Head of caudate nucleus (tissue), 42 donors: ENCODE data around the gene YJEFN3.

ENCODE experiments used
- DNase-seq, 42 donors: peaks; one replicate each; pipeline versions ENCODE4 v3.0.0 to v3.0.0-alpha.2; 2020 to 2021; ENCODE audit warnings: mixed read lengths in 7 of 42
- intact Hi-C: fragments of 100-400 bp; cut with DNase I; formaldehyde crosslinking; loops from one replicate; pipeline ENCODE4 v1.15.0; 2022

Gene YJEFN3

GRCh38 chr19:19562665-19563347, 34.1 kb downstream of the YJEFN3 start:
- no peak for DNase-seq
- intact Hi-C loops = no loop called here

DNA sequence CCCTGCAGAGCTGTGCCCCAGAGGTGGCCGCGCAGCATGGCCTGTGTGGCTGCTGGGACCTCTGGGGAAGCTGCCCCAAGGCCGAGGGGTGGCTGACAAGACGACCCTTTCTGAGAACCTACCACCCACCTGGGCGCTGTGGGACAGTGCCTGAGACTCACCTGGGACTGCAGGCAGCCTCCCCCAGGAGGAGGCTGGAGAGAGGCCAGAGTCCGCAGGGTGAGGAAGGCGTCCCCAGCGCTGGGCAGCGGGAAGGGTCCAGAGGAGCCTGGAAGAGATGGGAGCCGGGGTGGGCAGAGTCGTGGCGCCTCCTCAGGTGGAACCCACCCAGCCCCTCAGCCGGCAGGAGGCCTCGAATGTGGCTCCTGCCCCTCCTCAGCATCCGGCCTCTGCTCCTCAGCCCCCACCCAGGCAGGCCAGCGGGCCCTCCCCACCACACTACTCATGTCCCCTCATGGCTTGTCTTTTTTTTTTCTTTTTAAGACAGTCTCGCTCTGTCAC, 34.7 kb downstream of the YJEFN3 start:
- no peak for DNase-seq
- intact Hi-C loops = no loop called here

- DNase-seq = no peak
- intact Hi-C loops = no loop called here
Measured at GRCh38 chr19:19566306-19566705, 37.6 kb downstream of the YJEFN3 start.

GRCh38 chr19:19567391-19567790, 38.7 kb downstream of the YJEFN3 start:
- intact Hi-C loops = no loop called here
- no peak for DNase-seq

- intact Hi-C loops = no loop called here
- DNase-seq = no peak
Measured at GRCh38 chr19:19568802-19569756, 40.4 kb downstream of the YJEFN3 start.

DNA sequence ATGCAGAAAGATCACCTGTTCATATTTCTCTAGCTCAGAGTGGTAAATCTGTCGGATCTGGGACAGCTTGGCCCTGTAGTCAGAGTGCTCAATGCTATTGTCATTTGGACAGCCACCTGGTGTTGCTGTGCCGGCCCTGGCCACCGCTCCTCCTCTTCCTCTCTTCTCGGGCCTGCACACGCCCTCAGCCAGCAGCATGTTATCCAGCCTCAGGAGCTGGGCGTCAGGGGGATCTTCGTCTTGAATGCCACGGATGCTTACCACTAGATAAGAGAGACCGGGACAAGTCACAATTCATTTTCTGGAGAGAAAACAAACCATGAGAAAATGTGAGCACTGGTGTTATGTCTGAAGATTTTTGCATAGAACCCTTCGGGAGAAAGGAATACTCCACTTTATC, 41.9 kb downstream of the YJEFN3 start:
- intact Hi-C loops = no loop called here
- no peak for DNase-seq

DNA sequence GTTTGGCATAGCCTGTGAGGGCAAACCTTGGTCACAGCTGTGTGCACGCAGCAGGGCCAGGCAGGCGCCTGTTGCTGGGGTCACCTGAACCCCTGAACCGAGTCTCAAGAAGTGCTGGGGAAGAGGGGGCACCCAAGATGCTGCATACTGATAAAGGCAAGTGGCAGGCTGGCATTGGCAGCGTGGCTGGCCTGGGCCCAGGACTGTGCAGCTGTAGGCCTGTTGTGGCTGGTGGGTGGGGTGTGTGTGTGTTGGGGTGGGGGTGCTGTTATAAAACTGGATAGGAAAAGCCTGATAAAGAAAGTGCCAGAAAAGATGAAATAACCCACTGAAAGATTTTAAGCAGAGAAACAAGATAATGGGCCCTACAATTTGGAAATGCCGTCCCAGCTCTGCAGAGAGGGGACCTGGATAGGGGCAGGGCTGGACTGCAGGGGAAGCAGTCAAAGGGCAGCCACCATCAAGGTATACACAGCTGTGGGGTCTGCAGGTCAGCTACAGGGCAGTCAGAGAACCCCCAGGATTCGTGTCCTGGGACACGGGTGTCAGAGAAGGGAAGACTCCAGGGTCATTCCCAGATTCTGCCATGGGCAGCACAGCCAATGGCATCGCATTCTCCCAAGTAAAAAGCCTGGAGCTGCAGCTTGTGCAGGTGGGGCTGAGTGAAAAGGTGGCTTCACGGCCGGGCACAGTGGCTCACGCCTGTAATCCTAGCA, 42.5 kb downstream of the YJEFN3 start:
- DNase-seq = no peak
- intact Hi-C loops = no loop called here

DNA sequence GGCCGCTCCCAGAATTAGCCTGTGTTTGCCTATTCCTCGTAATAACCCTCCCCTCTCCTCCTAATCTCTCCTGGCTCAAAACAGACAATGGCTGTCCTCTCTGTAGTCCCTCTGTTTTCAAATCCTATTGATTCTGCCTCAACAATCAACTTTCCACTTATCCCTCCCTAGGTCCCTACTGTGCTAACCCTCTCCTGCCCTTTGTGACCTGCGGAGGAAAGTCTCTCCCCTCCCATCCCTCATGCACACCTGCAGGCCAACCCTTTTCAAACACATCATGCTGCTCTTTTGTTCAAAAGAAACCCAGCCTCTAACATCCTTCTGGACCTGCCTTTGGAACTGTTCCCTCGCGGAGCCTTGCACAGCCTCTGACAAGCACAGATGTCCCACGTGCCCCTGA, 46.7 kb downstream of the YJEFN3 start:
- intact Hi-C loops = no loop called here
- DNase-seq = no peak

GRCh38 chr19:19578252-19578651, 49.5 kb downstream of the YJEFN3 start:
- peak in 2 of 42 donors; percentile 1 to 7 for DNase-seq
- intact Hi-C loops = no loop called here

GRCh38 chr19:19579533-19580361, 51.0 kb downstream of the YJEFN3 start:
- intact Hi-C loops = no loop called here
- no peak for DNase-seq

DNA sequence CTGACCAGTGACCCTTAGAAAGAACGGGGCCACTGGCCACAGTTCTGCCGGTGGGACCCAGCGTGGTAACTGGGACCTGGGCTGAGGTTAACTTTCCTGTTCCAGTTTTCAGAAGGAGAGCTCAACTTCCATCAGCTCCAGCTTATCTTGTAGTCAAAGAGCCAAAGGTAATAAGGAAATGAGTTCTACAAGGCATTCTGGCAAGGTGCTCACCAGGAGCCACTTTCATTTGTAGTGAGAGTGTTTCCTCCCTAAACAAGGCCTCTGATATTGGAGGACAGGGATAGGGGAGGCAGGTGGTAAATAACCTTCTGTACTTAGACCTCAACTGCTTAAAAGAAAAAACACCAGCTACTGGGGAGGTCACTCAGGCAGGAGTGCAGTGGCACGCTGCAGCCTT, 51.7 kb downstream of the YJEFN3 start:
- intact Hi-C loops = no loop called here
- DNase-seq = no peak

DNA sequence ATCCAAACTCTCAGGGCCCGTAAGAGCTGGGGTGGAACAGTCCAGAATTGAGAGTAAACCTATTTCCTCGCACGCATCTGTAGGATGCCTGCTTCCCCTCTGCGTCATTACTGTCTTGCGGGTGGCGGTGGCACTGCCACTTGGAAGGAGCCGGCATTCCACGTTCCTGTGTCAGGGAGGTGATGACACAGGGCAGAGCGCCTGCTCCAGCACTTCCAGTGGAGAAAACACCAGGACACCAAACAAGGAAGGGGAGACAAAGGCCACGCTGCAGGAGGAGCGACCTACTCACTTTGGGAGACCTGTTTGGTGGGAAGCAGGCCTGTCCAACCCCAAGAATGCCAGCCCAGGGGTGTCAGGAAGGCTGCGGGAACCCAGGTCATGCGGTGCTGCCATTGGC, 52.7 kb downstream of the YJEFN3 start:
- intact Hi-C loops = no loop called here
- DNase-seq = no peak

GRCh38 chr19:19582471-19582870, 53.8 kb downstream of the YJEFN3 start:
- no peak for DNase-seq
- intact Hi-C loops = no loop called here

GRCh38 chr19:19584356-19584755, 55.6 kb downstream of the YJEFN3 start:
- intact Hi-C loops = no loop called here
- DNase-seq = no peak
